Measurements from ENCODE around the gene CPLX1. TPM values are rescaled to one million over a fixed set of nuclear protein-coding genes. Genes with fewer than 3 reads are reported as not detected.

The CPLX1 gene
- total RNA-seq, 1 donor from 2014 or later, result 4.8 TPM

GRCh38 chr4:855880-856224, 29.9 kb upstream of the CPLX1 start:
- Histone ChIP-seq H3K4me3 (no peak overlapping the region), H3K27me3 (ENCODE audit: low read depth) (no peaks in the 10 kb centered on the region), H3K9me3 (replicated peaks) (no peaks in the 10 kb centered on the region), H3K27ac (replicated peaks) (no peak overlapping the region), H3K36me3 (peaks cover 76% of the 10 kb centered on the region), H3K4me1 (no peaks in the 10 kb centered on the region)
- DNase-seq, result no peak
- TF ChIP-seq CTCF (IDR thresholded peaks at IDR 0.05; ENCODE audit: borderline replicate concordance), result no peak
- intact Hi-C loops (cut with micrococcal nuclease), result no loop called here

GRCh38 chr4:854356-854755, 28.4 kb upstream of the CPLX1 start:
- peaks cover 76% of the 10 kb centered on the region for H3K36me3 ChIP-seq
- H3K27me3 ChIP-seq (ENCODE audit: low read depth), result no peaks in the 10 kb centered on the region
- H3K4me1 ChIP-seq, result no peaks in the 10 kb centered on the region
- no peaks in the 10 kb centered on the region for H3K9me3 ChIP-seq (replicated peaks)
- no peak for DNase-seq
- H3K27ac ChIP-seq (replicated peaks), result no peak overlapping the region
- intact Hi-C loops (cut with micrococcal nuclease), result no loop called here
- no peak overlapping the region for H3K4me3 ChIP-seq
- TF ChIP-seq CTCF (IDR thresholded peaks at IDR 0.05; ENCODE audit: borderline replicate concordance), result no peak

GRCh38 chr4:853416-853781, 27.5 kb upstream of the CPLX1 start:
- H3K9me3 ChIP-seq (replicated peaks), result no peaks in the 10 kb centered on the region
- H3K27me3 ChIP-seq (ENCODE audit: low read depth), result no peaks in the 10 kb centered on the region
- H3K4me3 ChIP-seq, result no peak overlapping the region
- H3K36me3 ChIP-seq, result peaks cover 71% of the 10 kb centered on the region
- no peaks in the 10 kb centered on the region for H3K4me1 ChIP-seq
- H3K27ac ChIP-seq (replicated peaks), result no peak overlapping the region
- no peak for TF ChIP-seq CTCF (IDR thresholded peaks at IDR 0.05; ENCODE audit: borderline replicate concordance)
- intact Hi-C loops (cut with micrococcal nuclease), result no loop called here
- DNase-seq, result no peak

GRCh38 chr4:851701-852430, 25.9 kb upstream of the CPLX1 start:
- no peak for DNase-seq

GRCh38 chr4:850323-850945, 24.5 kb upstream of the CPLX1 start:
- intact Hi-C loops (cut with micrococcal nuclease), result no loop called here
- DNase-seq, result no peak

More at GRCh38 chr4:851701-852430, 25.9 kb upstream of the CPLX1 start:
- TF ChIP-seq CTCF (IDR thresholded peaks at IDR 0.05; ENCODE audit: borderline replicate concordance), result no peak
- Histone ChIP-seq H3K27ac (replicated peaks) (no peak overlapping the region), H3K36me3 (peaks cover 64% of the 10 kb centered on the region), H3K27me3 (ENCODE audit: low read depth) (no peaks in the 10 kb centered on the region), H3K9me3 (replicated peaks) (no peaks in the 10 kb centered on the region), H3K4me1 (no peaks in the 10 kb centered on the region), H3K4me3 (no peak overlapping the region)
- intact Hi-C loops (cut with micrococcal nuclease), result no loop called here

More at GRCh38 chr4:850323-850945, 24.5 kb upstream of the CPLX1 start:
- Histone ChIP-seq H3K4me3 (no peak overlapping the region), H3K27ac (replicated peaks) (no peak overlapping the region), H3K4me1 (no peaks in the 10 kb centered on the region), H3K27me3 (ENCODE audit: low read depth) (no peaks in the 10 kb centered on the region), H3K36me3 (peaks cover 61% of the 10 kb centered on the region), H3K9me3 (replicated peaks) (no peaks in the 10 kb centered on the region)
- no peak for TF ChIP-seq CTCF (IDR thresholded peaks at IDR 0.05; ENCODE audit: borderline replicate concordance)

Data from left ventricle myocardium inferior (tissue), 1 donor.